ENCODE measurements around the gene UBE2D4. TPM values are rescaled to one million over a fixed set of nuclear protein-coding genes. Genes with fewer than 3 reads are reported as not detected.
"Not testable (repeated sequence)": the region's sequence is repeated elsewhere in the genome, so short reads cannot be mapped to it uniquely, and the experiment has no call there.

The UBE2D4 gene
- 10 to 100 TPM; 22.7 to 25.0 (median 24.7) TPM for polyA plus RNA-seq (ENCODE audit: insufficient read length in 3 of 3)

- DNase-seq (ENCODE audit: low read depth in 3 of 3, low spot score in 2 of 3), result peak in 2 of 3 donors; percentile 41 to 51
Observed at GRCh38 chr7:43925984-43926797, at the start of gene UBE2D4. Gene UBE2D4, plus strand, starts transcription at chr7:43926436. Its CDS starts 97 bp downstream, at chr7:43926533.

DNA sequence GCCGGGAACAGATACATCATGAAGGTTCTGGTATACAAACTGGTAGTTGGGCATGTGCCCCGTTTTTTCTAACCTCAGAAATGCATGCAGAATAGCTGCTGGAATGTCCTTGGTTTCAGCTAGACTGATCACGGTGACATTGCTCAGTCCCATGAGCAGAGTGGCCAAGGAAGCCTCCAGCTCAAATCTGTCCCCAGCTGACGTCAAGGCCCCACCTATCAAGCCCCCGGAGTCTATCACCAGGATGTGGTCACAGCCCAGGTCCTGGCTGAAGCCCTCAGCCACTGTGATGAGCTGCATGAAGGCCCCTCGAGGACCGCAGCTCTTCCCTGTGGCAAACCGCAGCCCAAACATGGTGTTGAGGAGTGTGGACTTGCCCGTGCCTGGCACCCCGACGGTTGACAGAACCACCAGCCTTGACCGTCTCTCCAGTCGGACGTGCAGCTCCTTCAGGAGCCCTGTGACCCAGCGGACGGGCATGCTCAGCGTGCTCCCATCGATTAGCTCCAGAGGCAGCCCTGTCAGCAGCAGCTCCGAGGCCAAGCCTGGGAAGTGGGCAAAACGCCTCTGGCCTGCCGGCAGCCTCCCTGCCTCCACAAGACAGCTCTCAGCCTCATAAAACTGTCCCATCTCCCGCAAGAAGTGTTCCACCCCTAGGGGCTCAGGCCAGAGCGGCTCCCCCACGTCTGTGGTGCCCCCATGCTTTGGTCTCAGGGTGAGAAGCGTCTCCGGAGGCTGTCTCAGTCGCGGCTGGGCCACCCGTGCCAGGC lies 49.1 kb upstream of the UBE2D4 start:
- DNase-seq (ENCODE audit: low read depth in 3 of 3, low spot score in 2 of 3), result no peak

DNA sequence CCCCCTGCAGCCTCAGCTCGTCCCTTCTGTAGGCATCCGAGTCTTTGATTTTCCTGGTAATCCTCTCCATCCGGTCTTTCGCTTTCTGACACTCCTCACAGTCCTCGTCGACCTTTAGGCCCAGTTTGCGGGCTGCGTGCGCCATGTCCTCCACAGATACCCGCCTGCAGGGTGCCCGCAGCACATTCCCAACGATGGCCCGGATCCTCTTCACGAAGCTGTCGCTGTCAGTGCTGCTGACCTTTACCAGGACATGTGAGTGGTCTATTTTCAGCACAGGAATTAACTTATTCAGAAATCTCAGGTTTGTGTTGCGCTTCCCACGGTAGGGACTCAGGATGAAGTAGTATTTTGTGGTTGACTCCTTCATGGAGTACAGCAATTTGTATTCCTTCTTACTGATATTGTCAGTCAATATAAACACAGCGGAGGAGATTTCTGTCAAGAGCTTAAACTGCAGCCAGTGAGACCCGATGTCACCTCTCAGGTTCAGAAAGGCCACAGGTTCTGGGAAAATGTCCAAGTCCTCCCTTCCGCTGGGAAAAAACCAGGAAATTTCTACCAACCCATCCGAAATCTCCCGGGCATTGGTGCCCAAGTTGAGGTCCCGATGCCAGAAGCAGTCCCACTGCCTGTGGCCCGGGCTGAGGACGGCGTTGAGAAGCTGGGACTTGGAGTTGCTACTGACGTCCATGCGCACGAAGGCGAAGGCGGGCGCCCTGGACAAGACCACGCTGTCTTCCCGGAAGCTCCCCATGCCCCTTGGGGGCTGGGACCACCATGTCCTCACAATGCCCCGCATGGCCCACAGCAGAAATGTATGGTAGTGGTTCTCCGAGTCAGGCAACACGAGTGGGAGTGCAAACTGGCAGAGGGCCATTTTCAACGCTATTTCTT lies 48.0 kb upstream of the UBE2D4 start:
- no peak for DNase-seq (ENCODE audit: low read depth in 3 of 3, low spot score in 2 of 3)

DNA sequence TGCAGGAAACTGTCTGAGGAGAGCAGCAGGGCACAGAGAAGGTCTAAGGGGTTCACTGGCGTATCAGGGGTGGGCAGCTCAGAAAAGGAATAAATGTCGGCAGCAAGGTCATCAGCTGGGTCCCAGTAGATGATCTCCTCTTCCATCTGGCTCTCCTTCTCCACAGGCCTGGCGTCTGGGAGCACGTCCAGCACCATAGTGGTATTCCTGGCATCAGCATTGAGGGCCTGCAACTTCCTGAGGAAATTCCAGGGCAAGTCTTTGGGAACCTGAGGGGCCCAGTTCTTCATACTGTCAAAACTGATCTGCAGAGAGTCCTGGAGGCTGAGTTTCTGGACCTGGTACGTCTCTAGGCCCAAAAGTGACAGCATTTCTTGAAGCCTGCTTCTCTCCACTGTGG lies 47.4 kb upstream of the UBE2D4 start:
- no peak for DNase-seq (ENCODE audit: low read depth in 3 of 3, low spot score in 2 of 3)

DNA sequence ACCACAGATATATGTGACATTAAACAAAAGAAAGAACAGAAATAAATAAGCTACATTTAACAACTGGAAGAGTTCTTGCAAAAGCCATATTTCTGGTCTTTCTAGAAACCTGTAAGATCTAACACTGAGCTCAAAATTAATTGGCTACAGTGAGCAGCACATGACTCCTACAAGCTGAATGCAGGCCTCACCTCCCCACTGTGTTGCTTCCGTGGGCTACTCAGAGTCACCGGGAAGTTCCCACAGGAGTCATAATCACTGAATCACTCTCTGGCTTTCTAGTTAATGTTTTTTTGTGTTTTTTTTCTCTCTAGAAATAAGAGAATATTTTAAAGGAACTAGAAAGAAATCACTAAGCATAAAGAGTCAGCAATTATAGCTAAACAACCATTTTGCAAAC lies 46.8 kb upstream of the UBE2D4 start:
- DNase-seq (ENCODE audit: low read depth in 3 of 3, low spot score in 2 of 3), result no peak

DNA sequence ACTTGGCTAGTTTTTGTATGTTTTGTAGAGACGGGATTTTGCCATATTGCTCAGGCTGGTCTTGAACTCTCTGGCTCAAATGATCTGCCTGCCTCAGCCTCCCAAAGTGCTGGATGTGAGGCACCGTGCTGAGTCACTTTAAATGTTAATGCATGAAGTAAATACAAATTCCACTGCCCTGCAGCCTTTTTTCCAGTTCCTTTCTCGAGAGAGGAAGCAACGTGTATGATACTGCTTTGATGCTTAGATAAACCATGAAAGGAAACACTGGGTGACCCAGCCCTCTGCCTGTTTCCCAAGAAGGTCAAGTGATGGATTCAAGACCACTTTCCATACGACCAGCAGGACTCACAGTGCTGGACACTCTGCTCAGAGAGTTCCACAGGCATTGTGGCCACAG lies 45.6 kb upstream of the UBE2D4 start:
- DNase-seq (ENCODE audit: low read depth in 3 of 3, low spot score in 2 of 3), result no peak

DNA sequence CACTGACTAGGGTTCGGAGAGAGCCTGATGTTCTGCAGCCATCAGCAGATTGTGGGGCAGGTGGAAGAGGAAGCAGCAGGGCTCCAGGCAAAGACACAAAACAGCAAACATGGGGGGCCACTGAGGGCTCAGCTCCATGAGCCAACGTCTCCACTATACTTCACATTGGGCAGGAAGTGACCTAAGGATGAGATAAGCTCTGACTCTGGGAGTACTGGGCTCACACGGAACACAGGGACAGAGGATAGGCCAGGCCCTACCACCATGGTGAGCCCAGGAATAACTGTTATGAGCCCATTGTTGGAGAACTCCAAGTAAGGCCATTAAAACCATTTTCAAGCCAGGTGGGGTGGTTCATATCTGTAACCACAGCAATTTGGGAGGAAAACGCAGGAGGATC lies 42.0 kb upstream of the UBE2D4 start:
- no peak for DNase-seq (ENCODE audit: low read depth in 3 of 3, low spot score in 2 of 3)

GRCh38 chr7:43884617-43885016 lies 41.6 kb upstream of the UBE2D4 start:
- no peak for DNase-seq (ENCODE audit: low read depth in 3 of 3, low spot score in 2 of 3)

- DNase-seq (ENCODE audit: low read depth in 3 of 3, low spot score in 2 of 3), result no peak
Observed at GRCh38 chr7:43888993-43889945, 37.0 kb upstream of the UBE2D4 start.

DNA sequence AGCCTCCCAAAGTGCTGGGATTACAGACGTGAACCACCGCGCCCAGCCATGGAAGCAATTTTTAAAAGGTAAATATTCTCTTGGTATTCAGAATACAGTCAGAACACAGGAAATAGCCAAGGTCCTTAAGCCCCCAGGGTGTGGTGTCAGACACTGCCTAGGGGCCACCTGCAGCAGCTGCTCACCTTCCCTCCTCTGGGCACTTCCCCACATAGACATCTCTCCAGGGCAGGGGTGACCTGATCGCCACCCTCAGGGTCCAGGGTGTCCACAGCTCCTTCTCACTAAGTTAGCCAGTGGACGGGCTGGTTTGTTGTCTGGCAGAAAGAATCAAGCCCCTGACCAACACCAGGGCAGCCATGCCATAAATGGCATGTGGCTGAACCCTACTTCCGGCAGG lies 35.8 kb upstream of the UBE2D4 start:
- no peak for DNase-seq (ENCODE audit: low read depth in 3 of 3, low spot score in 2 of 3)

DNA sequence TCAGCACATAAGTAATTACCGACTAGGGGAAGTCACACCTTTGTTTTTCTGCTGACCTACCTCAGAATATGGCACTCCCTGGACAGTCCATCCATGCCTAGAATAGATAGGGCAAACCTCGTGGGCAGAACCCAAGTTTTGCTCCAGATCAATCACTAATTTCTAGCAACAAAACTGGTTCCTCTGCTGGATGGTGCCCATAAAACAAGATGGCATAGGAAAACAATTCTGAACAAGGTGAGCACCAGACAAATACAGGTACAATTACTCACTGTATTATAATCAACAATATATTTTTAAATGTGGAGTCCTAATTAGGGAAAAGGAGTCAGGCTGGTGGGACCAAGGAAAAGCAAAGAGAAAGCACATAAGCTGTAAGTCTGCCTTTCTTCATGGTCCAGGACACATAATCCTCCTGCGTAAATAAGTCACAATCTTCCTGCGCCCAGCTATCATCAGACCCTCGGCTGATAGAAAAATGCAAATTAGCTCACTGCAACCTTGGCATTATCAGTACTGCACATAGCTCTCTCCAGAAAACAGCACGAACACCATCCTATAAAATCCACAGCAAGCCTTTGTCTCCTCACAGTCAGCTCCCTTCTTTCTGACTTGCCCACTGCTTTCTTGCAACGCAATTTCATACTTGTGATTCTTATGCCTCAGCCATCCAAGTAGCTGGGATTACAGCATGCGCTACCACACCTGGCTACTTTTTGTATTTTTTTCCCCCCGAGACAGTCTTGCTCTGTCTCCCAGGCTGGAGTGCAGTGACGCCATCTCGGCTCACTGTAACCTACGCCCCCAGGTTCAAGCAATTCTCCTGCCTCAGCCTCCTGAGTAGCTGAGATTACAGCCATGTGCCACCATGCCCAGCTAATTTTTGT lies 34.9 kb upstream of the UBE2D4 start:
- DNase-seq (ENCODE audit: low read depth in 3 of 3, low spot score in 2 of 3), result no peak

GRCh38 chr7:43895847-43896415 lies 30.3 kb upstream of the UBE2D4 start:
- DNase-seq (ENCODE audit: low read depth in 3 of 3, low spot score in 2 of 3), result no peak

GRCh38 chr7:43898571-43898970 lies 27.7 kb upstream of the UBE2D4 start:
- DNase-seq (ENCODE audit: low read depth in 3 of 3, low spot score in 2 of 3), result not testable (repeated sequence)

- DNase-seq (ENCODE audit: low read depth in 3 of 3, low spot score in 2 of 3), result no peak
Observed at GRCh38 chr7:43902542-43903054, 23.6 kb upstream of the UBE2D4 start.

DNA sequence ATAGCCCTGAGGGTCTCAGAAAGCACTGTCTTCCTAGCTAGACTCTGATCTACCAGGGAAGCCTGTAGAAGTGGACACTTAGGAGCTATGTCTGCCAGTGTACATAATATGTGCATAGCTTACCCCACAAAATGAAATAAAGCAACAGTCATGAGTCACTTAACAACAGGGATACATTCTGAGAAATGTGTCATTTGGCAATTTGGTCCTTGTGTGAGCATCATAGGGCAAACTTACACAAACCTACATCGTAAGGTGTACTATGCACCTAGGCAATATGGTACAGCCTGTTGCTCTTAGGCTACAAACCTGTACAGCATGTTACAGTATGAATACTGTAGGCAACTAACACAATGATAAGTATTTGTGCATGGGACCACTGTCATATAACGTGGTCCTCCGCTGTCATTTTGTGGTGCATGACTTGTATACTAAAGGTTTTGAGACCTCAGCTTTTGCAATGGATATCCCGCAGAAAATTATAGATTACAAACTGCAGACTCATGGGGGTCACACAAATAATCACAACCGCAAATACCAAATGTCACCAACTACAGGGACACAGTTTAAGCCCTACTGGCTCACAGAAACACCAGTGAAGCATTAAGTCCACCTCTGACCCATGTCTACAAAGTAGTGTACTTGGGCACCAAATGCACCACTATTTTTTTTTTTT lies 21.6 kb upstream of the UBE2D4 start:
- no peak for DNase-seq (ENCODE audit: low read depth in 3 of 3, low spot score in 2 of 3)

DNA sequence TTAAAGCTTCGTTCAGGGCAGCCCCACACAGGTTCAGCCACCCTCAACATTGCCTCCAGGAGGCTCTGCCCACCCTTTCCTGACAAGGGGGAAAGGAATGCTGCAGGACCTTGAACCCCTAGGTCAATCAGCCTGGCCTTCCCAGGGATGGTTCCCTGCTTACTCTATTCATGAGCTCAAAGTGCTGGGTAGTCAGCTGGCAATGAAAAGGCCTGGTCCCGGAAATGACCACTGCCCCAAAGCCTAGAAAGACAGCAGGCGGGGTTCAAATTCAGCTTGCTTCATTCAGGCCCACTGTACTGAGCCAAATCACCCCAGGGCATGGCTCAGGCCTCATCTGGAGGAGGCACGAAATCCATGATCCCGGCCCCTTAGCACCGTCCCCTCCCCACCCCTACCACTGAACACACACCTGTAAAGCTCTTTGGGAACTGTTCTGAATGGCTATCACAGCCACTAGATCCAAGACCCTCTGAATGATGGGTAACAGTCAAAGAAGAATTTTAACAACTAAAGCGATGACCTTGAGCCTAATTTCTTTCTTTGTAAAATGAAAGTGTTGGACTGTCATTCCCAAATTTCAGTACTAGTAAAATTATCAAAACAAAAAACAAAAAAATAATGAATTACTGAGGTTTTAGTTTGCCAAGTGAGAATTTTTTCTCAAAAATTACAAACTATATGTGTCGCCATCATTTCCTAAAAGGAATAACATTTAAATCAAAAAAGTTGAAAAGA lies 20.9 kb upstream of the UBE2D4 start:
- DNase-seq (ENCODE audit: low read depth in 3 of 3, low spot score in 2 of 3), result peak in 1 of 3 donors; percentile 2

- peak in 2 of 3 donors; percentile 16 to 30 for DNase-seq (ENCODE audit: low read depth in 3 of 3, low spot score in 2 of 3)
Observed at GRCh38 chr7:43905956-43906330, 20.3 kb upstream of the UBE2D4 start.

Data from right renal cortex interstitium (tissue), 3 donors.